ENCODE data around the gene RPL10A.

RPL10A gene

GRCh38 chr6:35483490-35483889 lies 15.3 kb downstream of the RPL10A start:
- H3K4me3 Mint-ChIP-seq: no peak overlapping the region
- no peaks in the 10 kb centered on the region for H3K27me3 Mint-ChIP-seq
- no peaks in the 10 kb centered on the region for H3K9me3 Mint-ChIP-seq
- ATAC-seq (replicated peaks; ENCODE audit: extremely low read depth, poor library complexity, severe bottlenecking): no peak
- H3K27ac Mint-ChIP-seq (ENCODE audit: low read depth): peak overlapping the region; percentile 59
- peaks cover 11% of the 10 kb centered on the region for H3K4me1 Mint-ChIP-seq
- no peak for DNase-seq (ENCODE audit: low spot score in 2 of 2)
- no peaks in the 10 kb centered on the region for H3K36me3 Mint-ChIP-seq (ENCODE audit: insufficient read depth)

- DNase-seq (ENCODE audit: low spot score in 2 of 2) (no peak), ATAC-seq (replicated peaks; ENCODE audit: extremely low read depth, poor library complexity, severe bottlenecking) (no peak)
- Mint-ChIP-seq H3K27me3 (no peaks in the 10 kb centered on the region), H3K9me3 (no peaks in the 10 kb centered on the region), H3K4me1 (peaks cover 11% of the 10 kb centered on the region), H3K36me3 (ENCODE audit: insufficient read depth) (no peaks in the 10 kb centered on the region), H3K27ac (ENCODE audit: low read depth) (no peak overlapping the region), H3K4me3 (no peak overlapping the region)
These were observed 15.9 kb downstream of the RPL10A start for GRCh38 chr6:35483893-35484645.

GRCh38 chr6:35484921-35485392 lies 16.8 kb downstream of the RPL10A start:
- Mint-ChIP-seq H3K9me3 (no peaks in the 10 kb centered on the region), H3K36me3 (ENCODE audit: insufficient read depth) (no peaks in the 10 kb centered on the region), H3K27ac (ENCODE audit: low read depth) (no peak overlapping the region), H3K4me1 (peaks cover 11% of the 10 kb centered on the region), H3K4me3 (no peak overlapping the region), H3K27me3 (no peaks in the 10 kb centered on the region)
- ATAC-seq (replicated peaks; ENCODE audit: extremely low read depth, poor library complexity, severe bottlenecking) (no peak), DNase-seq (ENCODE audit: low spot score in 2 of 2) (no peak)

GRCh38 chr6:35485402-35485877 lies 17.2 kb downstream of the RPL10A start:
- Mint-ChIP-seq H3K36me3 (ENCODE audit: insufficient read depth) (no peaks in the 10 kb centered on the region), H3K4me3 (no peak overlapping the region), H3K27ac (ENCODE audit: low read depth) (no peak overlapping the region), H3K9me3 (no peaks in the 10 kb centered on the region), H3K4me1 (peaks cover 11% of the 10 kb centered on the region), H3K27me3 (no peaks in the 10 kb centered on the region)
- DNase-seq (ENCODE audit: low spot score in 2 of 2) (no peak), ATAC-seq (replicated peaks; ENCODE audit: extremely low read depth, poor library complexity, severe bottlenecking) (no peak)

- DNase-seq (ENCODE audit: low spot score in 2 of 2): no peak
- H3K36me3 Mint-ChIP-seq (ENCODE audit: insufficient read depth): no peaks in the 10 kb centered on the region
- H3K9me3 Mint-ChIP-seq: no peaks in the 10 kb centered on the region
- H3K27ac Mint-ChIP-seq (ENCODE audit: low read depth): no peak overlapping the region
- ATAC-seq (replicated peaks; ENCODE audit: extremely low read depth, poor library complexity, severe bottlenecking): no peak
- H3K4me1 Mint-ChIP-seq: peaks cover 11% of the 10 kb centered on the region
- no peaks in the 10 kb centered on the region for H3K27me3 Mint-ChIP-seq
- H3K4me3 Mint-ChIP-seq: no peak overlapping the region
These were observed 18.1 kb downstream of the RPL10A start for GRCh38 chr6:35486005-35486925.

GRCh38 chr6:35487658-35488516 lies 19.7 kb downstream of the RPL10A start:
- no peaks in the 10 kb centered on the region for H3K36me3 Mint-ChIP-seq (ENCODE audit: insufficient read depth)
- no peaks in the 10 kb centered on the region for H3K27me3 Mint-ChIP-seq
- H3K4me3 Mint-ChIP-seq: no peak overlapping the region
- H3K4me1 Mint-ChIP-seq: peaks cover 15% of the 10 kb centered on the region
- no peaks in the 10 kb centered on the region for H3K9me3 Mint-ChIP-seq
- DNase-seq (ENCODE audit: low spot score in 2 of 2) (no peak), ATAC-seq (replicated peaks; ENCODE audit: extremely low read depth, poor library complexity, severe bottlenecking) (no peak)
- peak overlapping the region; percentile 38 for H3K27ac Mint-ChIP-seq (ENCODE audit: low read depth)

GRCh38 chr6:35488517-35488862 lies 20.3 kb downstream of the RPL10A start:
- H3K36me3 Mint-ChIP-seq (ENCODE audit: insufficient read depth): no peaks in the 10 kb centered on the region
- DNase-seq (ENCODE audit: low spot score in 2 of 2) (no peak), ATAC-seq (replicated peaks; ENCODE audit: extremely low read depth, poor library complexity, severe bottlenecking) (no peak)
- peaks cover 21% of the 10 kb centered on the region for H3K4me1 Mint-ChIP-seq
- no peaks in the 10 kb centered on the region for H3K9me3 Mint-ChIP-seq
- peak overlapping the region; percentile 38 for H3K27ac Mint-ChIP-seq (ENCODE audit: low read depth)
- H3K4me3 Mint-ChIP-seq: no peak overlapping the region
- no peaks in the 10 kb centered on the region for H3K27me3 Mint-ChIP-seq

- ATAC-seq (replicated peaks; ENCODE audit: extremely low read depth, poor library complexity, severe bottlenecking) (no peak), DNase-seq (ENCODE audit: low spot score in 2 of 2) (no peak)
- Mint-ChIP-seq H3K4me1 (peaks cover 26% of the 10 kb centered on the region), H3K27me3 (no peaks in the 10 kb centered on the region), H3K36me3 (ENCODE audit: insufficient read depth) (no peaks in the 10 kb centered on the region), H3K9me3 (no peaks in the 10 kb centered on the region), H3K27ac (ENCODE audit: low read depth) (no peak overlapping the region), H3K4me3 (no peak overlapping the region)
These were observed 20.9 kb downstream of the RPL10A start for GRCh38 chr6:35489066-35489465.

- no peak overlapping the region for H3K27ac Mint-ChIP-seq (ENCODE audit: low read depth)
- no peaks in the 10 kb centered on the region for H3K9me3 Mint-ChIP-seq
- no peak for DNase-seq (ENCODE audit: low spot score in 2 of 2)
- no peaks in the 10 kb centered on the region for H3K36me3 Mint-ChIP-seq (ENCODE audit: insufficient read depth)
- ATAC-seq (replicated peaks; ENCODE audit: extremely low read depth, poor library complexity, severe bottlenecking): no peak
- H3K4me1 Mint-ChIP-seq: peaks cover 28% of the 10 kb centered on the region
- H3K27me3 Mint-ChIP-seq: no peaks in the 10 kb centered on the region
- H3K4me3 Mint-ChIP-seq: no peak overlapping the region
These were observed 22.0 kb downstream of the RPL10A start for GRCh38 chr6:35489995-35490791.

- no peak overlapping the region for H3K4me3 Mint-ChIP-seq
- no peak for ATAC-seq (replicated peaks; ENCODE audit: extremely low read depth, poor library complexity, severe bottlenecking)
These were observed 22.8 kb downstream of the RPL10A start for GRCh38 chr6:35490821-35491557.

GRCh38 chr6:35491558-35492257 lies 23.5 kb downstream of the RPL10A start:
- H3K9me3 Mint-ChIP-seq: no peaks in the 10 kb centered on the region
- H3K27me3 Mint-ChIP-seq: no peaks in the 10 kb centered on the region
- no peak overlapping the region for H3K27ac Mint-ChIP-seq (ENCODE audit: low read depth)
- H3K4me1 Mint-ChIP-seq: peaks cover 28% of the 10 kb centered on the region
- DNase-seq (ENCODE audit: low spot score in 2 of 2) (no peak), ATAC-seq (replicated peaks; ENCODE audit: extremely low read depth, poor library complexity, severe bottlenecking) (no peak)
- H3K36me3 Mint-ChIP-seq (ENCODE audit: insufficient read depth): no peaks in the 10 kb centered on the region
- no peak overlapping the region for H3K4me3 Mint-ChIP-seq

More at GRCh38 chr6:35490821-35491557, 22.8 kb downstream of the RPL10A start:
- H3K9me3 Mint-ChIP-seq: no peaks in the 10 kb centered on the region
- DNase-seq (ENCODE audit: low spot score in 2 of 2): no peak
- no peak overlapping the region for H3K27ac Mint-ChIP-seq (ENCODE audit: low read depth)
- peaks cover 28% of the 10 kb centered on the region for H3K4me1 Mint-ChIP-seq
- no peaks in the 10 kb centered on the region for H3K36me3 Mint-ChIP-seq (ENCODE audit: insufficient read depth)
- no peaks in the 10 kb centered on the region for H3K27me3 Mint-ChIP-seq
